Vagina (tissue), 2 donors: ENCODE data around the gene OR10A6. TPM values are rescaled to one million over a fixed set of nuclear protein-coding genes. Genes with fewer than 3 reads are reported as not detected.

Source experiments
- DNase-seq, 2 donors: peaks; one replicate each; pipeline ENCODE4 v3.0.0-alpha.2; 2017; ENCODE audit errors: extremely low spot score in 2 of 2
- H3K27ac ChIP-seq: fragments of 200-600 bp; sonication (generic); one replicate; pipeline ENCODE4 v1.5.1; 2019
- H3K27me3 ChIP-seq: fragments of 200-600 bp; sonication (generic); one replicate; pipeline ENCODE4 v1.5.1; 2019
- H3K36me3 ChIP-seq, 2 donors: fragments of 200-600 bp; sonication (generic); one replicate each; pipeline ENCODE4 v1.5.1; 2017 to 2019
- H3K4me1 ChIP-seq: fragments of 200-600 bp; sonication (generic); one replicate; pipeline ENCODE4 v1.5.1; 2019
- H3K4me3 ChIP-seq, 2 donors: fragments of 200-600 bp; sonication (generic); 1 replicate in 1 of 2; 2 replicates in 1 of 2; pipeline ENCODE4 v1.5.1; 2016 to 2019
- H3K9me3 ChIP-seq: fragments of 200-600 bp; sonication (generic); one replicate; pipeline ENCODE4 v1.5.1; 2019
- CTCF ChIP-seq, 3 experiments: fragments of 450-650 bp in 2 of 3; fragments of 200-600 bp in 1 of 3; sonication (generic) in 1 of 3; IDR thresholded peaks; one replicate each; pipeline ENCODE4 v1.5.1; 2017 to 2019; ENCODE audit warnings: antibody characterized with exemption in 3 of 3, mild to moderate bottlenecking in 2 of 3, moderate library complexity in 2 of 3
- POLR2A ChIP-seq, 2 donors: fragments of 450-650 bp; IDR thresholded peaks; one replicate each; pipeline ENCODE4 v1.6.1; 2017; ENCODE audit warnings: antibody characterized with exemption in 2 of 2, mild to moderate bottlenecking in 2 of 2, moderate library complexity in 2 of 2
- POLR2AphosphoS5 ChIP-seq, 2 donors: sonication (generic); formaldehyde crosslinking; IDR thresholded peaks; one replicate each; pipeline ENCODE4 v1.9.0; 2017; ENCODE audit warnings: antibody characterized with exemption in 2 of 2, mild to moderate bottlenecking in 2 of 2, low read depth in 1 of 2; ENCODE audit not compliant: insufficient read depth in 1 of 2
- intact Hi-C: fragments of 100-400 bp; cut with DNase I; formaldehyde crosslinking; loops from one replicate; pipeline ENCODE4 v1.15.1; 2023
- total RNA-seq: library from RNA; depleted of rRNA; stranded (reverse); fragments of >200 nt; gene quantifications from one replicate; pipeline ENCODE4 v1.2.3, GENCODE V29; 2016

The OR10A6 gene
- total RNA-seq, 1 donor from 2014 or later = not detected

GRCh38 chr11:7896009-7896785, 34.9 kb downstream of the OR10A6 start:
- Histone ChIP-seq H3K9me3 (no peaks in the 10 kb centered on the region), H3K27ac (no peak overlapping the region), H3K4me3 (no peak overlapping the region), H3K27me3 (no peaks in the 10 kb centered on the region), H3K4me1 (no peaks in the 10 kb centered on the region), H3K36me3 (no peaks in the 10 kb centered on the region)
- DNase-seq = no peak
- TF ChIP-seq POLR2AphosphoS5 (IDR thresholded peaks at IDR 0.05; ENCODE audit: insufficient read depth in 1 of 2, low read depth in 1 of 2) = no peak
- TF ChIP-seq CTCF (IDR thresholded peaks at IDR 0.05) = no peak
- TF ChIP-seq POLR2A (IDR thresholded peaks at IDR 0.05) = no peak
- intact Hi-C loops = loop anchor here (10.0 kb wide), 1 partner anchor 89 kb away; the partner anchor contains the start of gene EIF3F

- Histone ChIP-seq H3K4me1 (no peaks in the 10 kb centered on the region), H3K36me3 (no peaks in the 10 kb centered on the region), H3K27me3 (no peaks in the 10 kb centered on the region), H3K27ac (no peak overlapping the region), H3K4me3 (no peak overlapping the region), H3K9me3 (no peaks in the 10 kb centered on the region)
- intact Hi-C loops = loop anchor here (10.0 kb wide), 1 partner anchor 91 kb away; the partner anchor contains the start of gene EIF3F
- TF ChIP-seq POLR2AphosphoS5 (IDR thresholded peaks at IDR 0.05; ENCODE audit: insufficient read depth in 1 of 2, low read depth in 1 of 2) = no peak
- TF ChIP-seq POLR2A (IDR thresholded peaks at IDR 0.05) = no peak
- no peak for TF ChIP-seq CTCF (IDR thresholded peaks at IDR 0.05)
- no peak for DNase-seq
Measured at GRCh38 chr11:7894251-7894650, 36.8 kb downstream of the OR10A6 start.

GRCh38 chr11:7893796-7894195, 37.3 kb downstream of the OR10A6 start:
- H3K9me3 ChIP-seq = no peaks in the 10 kb centered on the region
- no peak for TF ChIP-seq POLR2A (IDR thresholded peaks at IDR 0.05)
- TF ChIP-seq CTCF (IDR thresholded peaks at IDR 0.05) = no peak
- TF ChIP-seq POLR2AphosphoS5 (IDR thresholded peaks at IDR 0.05; ENCODE audit: insufficient read depth in 1 of 2, low read depth in 1 of 2) = no peak
- no peak overlapping the region for H3K4me3 ChIP-seq
- DNase-seq = no peak
- no peaks in the 10 kb centered on the region for H3K27me3 ChIP-seq
- H3K36me3 ChIP-seq = no peaks in the 10 kb centered on the region
- no peaks in the 10 kb centered on the region for H3K4me1 ChIP-seq
- no peak overlapping the region for H3K27ac ChIP-seq
- intact Hi-C loops = loop anchor here (10.0 kb wide), 1 partner anchor 91 kb away; the partner anchor contains the start of gene EIF3F

GRCh38 chr11:7892840-7893254, 38.2 kb downstream of the OR10A6 start:
- Histone ChIP-seq H3K4me1 (no peaks in the 10 kb centered on the region), H3K36me3 (no peaks in the 10 kb centered on the region), H3K4me3 (no peak overlapping the region), H3K27me3 (no peaks in the 10 kb centered on the region), H3K27ac (no peak overlapping the region), H3K9me3 (no peaks in the 10 kb centered on the region)
- intact Hi-C loops = loop anchor here (10.0 kb wide), 1 partner anchor 92 kb away; the partner anchor contains the start of gene EIF3F
- no peak for TF ChIP-seq POLR2A (IDR thresholded peaks at IDR 0.05)
- peak in 2 of 3 experiments; percentile 37 to 54 for TF ChIP-seq CTCF (IDR thresholded peaks at IDR 0.05)
- peak in 1 of 2 donors; percentile 12 for TF ChIP-seq POLR2AphosphoS5 (IDR thresholded peaks at IDR 0.05; ENCODE audit: insufficient read depth in 1 of 2, low read depth in 1 of 2)
- DNase-seq = no peak
